Stimulated activated CD8-positive, alpha-beta memory T cell treated with anti-CD3 and anti-CD28 coated beads, Interleukin-4, amount 100 ng/mL, for 1 hour (primary cell): Measurements from ENCODE around the gene CHN1.

Experiments used
- DNase-seq, 2 donors: peaks; one replicate each; pipeline ENCODE4 v3.0.0-alpha.2; 2020; ENCODE audit warnings: low read depth in 2 of 2, low spot score in 1 of 2

The CHN1 gene, protein sequence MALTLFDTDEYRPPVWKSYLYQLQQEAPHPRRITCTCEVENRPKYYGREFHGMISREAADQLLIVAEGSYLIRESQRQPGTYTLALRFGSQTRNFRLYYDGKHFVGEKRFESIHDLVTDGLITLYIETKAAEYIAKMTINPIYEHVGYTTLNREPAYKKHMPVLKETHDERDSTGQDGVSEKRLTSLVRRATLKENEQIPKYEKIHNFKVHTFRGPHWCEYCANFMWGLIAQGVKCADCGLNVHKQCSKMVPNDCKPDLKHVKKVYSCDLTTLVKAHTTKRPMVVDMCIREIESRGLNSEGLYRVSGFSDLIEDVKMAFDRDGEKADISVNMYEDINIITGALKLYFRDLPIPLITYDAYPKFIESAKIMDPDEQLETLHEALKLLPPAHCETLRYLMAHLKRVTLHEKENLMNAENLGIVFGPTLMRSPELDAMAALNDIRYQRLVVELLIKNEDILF

DNA sequence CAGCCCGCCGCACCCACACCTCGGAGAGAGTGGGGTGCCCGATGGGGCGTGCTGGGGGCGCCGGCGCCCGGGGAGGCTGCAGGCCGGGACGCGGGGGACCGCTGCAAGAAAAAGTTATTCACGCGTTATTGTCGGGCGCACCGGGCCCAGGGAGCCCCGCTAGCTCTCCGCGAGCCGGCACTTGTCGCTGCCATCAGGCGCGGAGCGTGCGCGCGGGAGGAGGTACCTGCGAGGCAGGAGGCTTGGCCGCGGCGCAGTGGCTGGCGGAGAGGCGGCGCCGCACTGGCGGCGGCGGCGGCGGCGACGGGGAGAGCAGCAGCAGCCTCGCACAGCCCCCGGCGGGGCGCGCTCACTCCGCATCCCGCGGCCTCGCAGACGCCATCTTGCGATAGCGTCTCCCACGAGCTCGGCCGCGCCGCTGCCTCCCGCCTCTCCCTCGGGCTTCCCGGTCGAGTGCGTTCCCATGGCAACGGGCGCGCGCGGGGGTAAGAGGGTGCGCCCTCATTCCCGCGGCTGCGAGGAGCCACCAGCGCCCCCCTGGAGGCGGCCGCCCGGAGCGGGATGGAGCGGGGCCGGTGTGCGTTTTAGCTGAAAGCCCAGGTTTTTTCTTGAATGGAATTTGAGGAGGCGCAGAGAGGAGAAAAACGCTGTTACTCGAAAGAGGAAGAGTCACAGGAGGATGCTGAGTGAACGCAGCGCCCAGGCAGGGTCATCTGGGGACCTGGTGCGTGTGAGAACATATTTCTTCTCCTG is at the start of gene CHN1:
Gene CHN1, minus strand, starts transcription at position 402 of the 753 bp plus-strand sequence. CDS start 469 bp downstream, outside the sequence.
- DNase-seq = peak; percentile 9 to 23

DNA sequence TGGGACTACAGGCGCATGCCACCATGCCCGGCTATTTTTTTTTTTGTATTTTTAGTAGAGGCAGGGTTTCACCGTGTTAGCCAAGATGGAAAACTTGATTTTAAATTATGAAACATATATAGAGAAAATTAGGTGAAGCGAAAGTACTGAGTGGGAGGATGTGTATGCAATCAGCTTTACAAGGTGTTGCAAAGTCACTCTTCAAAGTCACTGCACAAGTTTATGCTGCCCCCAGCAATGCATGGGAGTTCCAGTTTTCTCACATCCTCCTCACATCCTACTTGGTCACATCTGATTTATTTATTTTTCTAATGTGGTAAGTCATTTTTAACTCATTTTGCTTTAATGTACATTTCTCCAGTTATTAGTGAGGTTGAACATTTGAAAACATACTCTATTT is 49.2 kb upstream of the CHN1 start:
- no peak for DNase-seq

DNA sequence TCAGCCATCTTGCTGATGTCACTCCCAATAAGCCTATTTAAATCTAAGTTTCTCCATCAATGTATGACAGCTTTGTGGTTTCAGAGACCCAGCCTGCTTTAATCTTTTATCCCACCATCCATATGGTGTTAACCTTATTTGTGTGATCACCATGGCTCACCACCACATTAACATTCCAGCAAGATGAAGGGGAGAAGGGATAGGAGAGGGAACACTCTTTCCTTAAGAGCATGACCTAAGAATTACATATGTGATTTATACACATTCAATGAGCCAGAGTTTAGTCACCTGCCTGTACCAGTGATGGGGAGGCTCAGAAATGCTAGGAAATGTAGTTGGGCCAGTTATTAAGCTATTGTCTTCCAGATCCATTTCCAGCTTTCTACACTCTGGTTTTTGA is 44.5 kb upstream of the CHN1 start:
- no peak for DNase-seq

DNA sequence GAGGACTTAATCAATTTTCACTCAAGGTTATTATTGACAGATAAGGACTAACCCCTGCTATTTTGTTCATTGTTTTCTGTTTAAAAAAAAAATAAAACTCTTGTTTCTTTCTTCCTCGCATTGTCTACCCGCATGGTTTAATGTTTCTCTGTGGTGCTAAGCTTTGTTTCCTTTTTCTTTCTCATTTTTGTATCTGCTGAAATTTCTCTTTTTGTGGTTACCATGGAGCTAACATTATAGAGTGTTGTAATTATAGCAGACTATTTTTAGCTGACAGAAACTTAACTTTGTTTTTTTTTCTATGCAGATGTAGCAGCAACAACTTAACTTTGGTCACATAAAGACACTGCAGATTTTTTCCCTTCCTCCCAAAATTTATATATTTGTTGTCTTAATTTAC is 43.1 kb upstream of the CHN1 start:
- DNase-seq = no peak

DNA sequence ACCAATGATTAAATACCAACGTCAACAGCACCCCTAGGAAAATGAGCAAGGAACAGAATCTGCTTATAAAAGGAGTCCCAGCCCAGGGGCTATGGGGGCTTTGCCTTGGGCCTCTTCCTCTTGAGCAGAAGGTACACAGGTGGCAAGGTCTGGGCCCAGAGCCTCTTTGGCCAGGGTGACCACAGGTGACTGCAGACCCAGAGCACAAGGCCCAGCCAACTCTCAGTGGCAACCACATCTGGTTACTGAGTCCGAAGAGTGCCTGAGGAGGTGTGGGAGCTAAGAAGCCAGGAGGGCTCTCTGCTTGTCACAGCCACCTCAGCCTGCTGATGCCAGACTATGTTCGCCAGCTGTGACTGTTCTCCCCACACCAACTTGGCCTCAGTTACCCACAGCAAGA is 34.3 kb upstream of the CHN1 start:
- no peak for DNase-seq

DNA sequence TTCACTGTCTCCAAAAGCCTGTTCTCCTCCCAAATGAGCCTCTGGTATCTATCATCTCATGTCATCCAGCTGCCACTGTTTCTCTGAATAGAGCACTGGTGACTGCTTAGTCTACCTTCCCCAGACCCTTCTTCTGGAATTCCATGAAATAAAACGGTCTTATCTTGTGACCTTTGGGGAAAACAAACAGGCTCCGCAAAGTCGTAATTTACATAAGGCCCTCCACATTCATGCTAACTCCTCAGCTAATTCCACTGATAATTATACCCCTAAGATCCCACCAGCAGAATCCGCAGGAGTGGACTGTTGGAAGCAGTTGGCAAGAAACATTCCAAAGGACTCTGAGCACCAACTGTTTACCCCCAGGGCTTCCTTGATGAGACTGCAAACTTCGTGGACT is 33.9 kb upstream of the CHN1 start:
- no peak for DNase-seq

DNA sequence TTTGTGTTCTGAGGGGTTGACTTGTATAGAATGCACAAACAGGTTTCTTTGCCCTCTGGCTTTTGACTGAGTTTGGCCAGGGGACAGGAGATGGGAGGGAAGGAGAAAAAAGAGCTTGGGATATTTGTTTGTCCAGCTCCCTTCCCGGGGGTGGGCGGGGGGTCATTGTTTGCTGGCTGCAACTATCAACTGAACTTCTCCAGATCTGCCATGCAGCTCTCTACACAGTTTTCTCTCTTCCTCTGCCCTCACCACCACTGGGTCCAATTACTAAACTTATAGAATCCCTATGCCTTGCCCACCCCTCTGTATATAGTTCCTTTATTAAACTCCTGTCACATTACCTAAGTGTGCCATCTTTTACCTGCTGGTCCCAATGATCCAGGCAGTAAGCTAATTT is 32.8 kb upstream of the CHN1 start:
- DNase-seq = no peak

DNA sequence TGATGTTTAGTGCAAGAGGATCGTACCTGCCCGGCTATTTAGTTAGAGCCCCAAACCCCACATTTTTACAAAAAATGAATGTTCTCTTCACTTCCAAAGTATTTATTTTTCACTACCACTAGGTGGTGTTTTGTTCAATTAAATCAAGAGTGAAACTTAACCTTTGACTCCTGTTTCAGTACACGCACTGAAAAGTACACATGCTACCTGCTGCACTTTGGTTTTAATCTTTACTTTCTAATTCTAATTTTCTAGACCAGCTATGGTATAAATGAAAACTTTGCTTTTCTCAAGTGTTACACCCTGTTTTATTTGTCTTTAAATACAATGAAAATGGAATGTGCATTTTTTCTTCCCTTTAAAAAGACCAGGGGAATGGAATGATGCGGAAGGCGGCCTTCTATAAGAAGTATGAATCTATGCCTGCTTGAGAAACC is 31.4 kb upstream of the CHN1 start:
- no peak for DNase-seq

DNA sequence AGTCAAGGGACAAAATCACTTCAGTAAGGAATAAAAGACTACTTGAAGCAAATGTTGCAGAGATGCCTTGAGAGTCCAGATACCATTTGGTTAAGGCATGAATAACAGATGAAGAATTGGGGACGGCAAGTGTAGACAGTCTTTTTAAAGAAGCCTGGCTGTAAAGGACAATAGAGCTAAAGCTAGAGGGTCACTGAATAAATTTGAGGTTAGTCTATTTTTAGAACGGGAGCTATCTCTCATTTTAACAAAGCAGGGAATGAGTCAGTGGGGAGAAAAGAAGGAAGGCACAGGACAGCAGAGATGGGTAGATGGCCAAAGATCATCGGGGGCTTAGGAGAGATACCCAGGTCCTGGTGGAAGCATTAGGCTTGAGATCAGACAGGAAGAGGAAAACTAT is 30.6 kb upstream of the CHN1 start:
- no peak for DNase-seq

DNA sequence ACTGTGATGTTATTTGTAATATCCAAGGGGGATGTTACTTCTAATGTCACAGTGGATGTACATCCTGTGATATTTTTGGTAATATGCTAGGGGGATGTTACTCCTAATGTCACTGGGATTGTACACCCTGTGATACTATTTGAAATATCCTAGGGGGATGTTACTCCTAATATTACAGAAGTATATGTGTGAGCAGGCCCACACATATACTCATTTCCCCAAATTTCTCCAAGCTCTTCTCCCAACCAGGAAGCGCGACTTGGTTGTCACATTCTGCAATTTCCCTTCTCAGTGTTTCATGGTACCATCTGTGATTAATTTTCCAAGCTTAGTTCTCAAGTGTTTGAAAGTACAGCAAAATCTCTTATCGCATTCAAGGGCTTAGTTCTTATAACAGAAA is 29.5 kb upstream of the CHN1 start:
- no peak for DNase-seq

DNA sequence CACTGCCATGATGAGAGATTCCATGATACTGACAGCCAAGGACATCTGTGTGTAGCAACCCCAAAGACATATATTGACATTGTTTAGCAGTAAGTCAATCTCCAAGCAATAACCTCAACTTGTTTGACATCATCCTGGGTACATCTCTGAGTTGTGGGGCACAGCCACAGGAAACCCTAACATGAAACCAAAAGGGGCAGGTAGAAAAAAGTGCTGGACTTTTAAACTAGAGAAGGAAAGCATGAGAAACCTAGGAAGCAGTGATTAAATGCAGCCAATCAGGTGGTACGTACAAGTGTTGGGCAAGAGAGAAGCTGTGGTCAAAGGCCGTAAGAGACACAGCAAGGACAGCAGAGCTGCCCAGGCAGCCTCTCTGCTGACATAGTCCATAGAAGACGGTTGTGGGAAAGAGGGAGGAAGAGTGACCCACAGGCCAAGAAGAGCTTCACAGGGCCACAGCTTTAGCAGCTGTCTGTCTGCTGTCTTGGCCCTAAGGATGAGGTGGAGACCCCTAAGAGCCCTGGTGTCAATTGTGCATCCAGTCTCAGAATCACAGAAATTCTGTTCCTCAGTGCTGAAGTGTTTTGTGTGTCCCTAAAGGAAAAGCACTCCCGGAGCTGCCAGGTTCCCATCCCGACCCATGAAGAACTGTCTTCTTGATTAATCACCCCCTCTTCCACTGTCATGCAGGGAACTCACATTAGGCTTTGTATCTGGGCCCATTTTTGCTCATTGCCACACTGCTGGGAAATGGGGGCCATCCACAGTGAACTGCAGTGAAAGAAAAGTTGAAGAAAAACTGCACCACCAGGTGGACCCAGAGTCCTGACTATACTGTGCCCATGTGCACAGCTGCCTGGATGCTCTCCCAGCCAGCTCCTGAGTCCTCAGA is 25.4 kb upstream of the CHN1 start:
- no peak for DNase-seq

DNA sequence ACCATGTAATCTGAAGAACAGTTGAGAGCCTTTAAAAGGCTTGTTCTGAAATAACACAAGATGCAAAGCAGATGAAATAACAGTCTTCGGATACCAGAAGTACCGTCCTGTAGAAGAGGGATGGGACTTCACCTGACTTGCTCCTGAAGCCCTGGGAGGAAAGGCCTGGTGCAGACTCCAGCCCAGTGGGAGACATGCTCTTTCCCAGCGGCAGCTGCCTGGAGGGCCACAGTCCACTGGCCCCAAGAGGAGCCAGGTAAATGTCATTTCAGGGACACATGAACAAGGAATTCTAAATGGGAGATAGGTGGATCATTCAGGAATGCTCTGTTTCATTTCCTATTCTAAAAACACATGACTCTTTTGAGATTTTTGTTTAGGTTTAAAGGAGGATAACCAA is 22.6 kb upstream of the CHN1 start:
- no peak for DNase-seq

DNA sequence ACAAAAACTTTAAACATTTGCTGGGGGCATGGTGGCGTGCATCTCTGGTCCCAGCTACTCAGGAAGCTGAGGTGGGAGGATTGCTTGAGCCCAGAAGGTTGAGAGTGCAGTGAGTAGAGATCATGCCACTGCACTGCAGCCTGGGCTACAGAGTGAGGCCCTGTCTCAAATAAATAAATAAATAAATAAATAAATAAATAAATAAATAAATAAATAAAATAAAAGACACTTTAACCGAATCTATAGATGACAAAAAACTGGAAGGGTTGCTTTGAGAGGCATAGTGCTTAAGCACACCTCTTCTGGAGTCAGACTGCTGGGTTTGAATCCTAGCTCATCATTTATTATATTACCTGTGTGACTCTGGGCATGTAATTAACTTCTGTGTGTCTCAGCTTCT is 21.2 kb upstream of the CHN1 start:
- no peak for DNase-seq

DNA sequence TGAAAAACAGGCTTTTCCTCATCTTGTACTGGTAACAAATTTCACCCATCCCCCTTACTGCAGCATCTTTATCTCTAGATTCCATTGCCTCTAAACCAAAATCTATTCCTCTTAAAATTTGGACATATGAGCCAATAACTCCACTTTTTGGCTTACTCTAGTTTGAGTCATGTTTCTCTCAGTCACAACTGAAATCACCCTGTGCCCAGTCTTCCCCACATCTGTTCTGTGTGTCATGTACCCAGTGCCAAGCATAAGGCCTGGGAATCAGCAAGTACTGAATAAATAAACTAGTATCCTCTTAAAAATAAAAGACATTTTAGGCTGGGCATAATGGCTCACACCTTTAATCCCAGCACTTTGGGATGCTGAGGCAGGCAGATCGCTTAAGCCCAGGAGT is 20.8 kb upstream of the CHN1 start:
- no peak for DNase-seq

DNA sequence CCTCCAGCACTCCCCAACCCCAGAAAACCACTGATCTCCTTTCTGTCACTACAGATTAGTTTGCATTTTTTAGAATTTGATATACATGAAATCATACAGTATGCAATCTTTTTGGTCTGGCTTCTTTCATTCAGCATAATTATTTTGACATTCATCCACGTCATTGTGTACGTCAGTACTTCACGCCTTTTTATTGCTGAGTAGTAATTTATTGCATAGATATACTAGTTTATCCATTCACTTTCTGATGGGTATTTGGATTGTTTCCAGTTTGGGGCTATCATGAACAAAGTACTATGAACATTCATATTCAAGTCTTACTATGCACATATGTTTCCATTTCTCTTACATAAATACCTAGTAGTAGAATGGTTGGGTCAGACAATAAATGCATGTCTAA is 20.1 kb upstream of the CHN1 start:
- no peak for DNase-seq

DNA sequence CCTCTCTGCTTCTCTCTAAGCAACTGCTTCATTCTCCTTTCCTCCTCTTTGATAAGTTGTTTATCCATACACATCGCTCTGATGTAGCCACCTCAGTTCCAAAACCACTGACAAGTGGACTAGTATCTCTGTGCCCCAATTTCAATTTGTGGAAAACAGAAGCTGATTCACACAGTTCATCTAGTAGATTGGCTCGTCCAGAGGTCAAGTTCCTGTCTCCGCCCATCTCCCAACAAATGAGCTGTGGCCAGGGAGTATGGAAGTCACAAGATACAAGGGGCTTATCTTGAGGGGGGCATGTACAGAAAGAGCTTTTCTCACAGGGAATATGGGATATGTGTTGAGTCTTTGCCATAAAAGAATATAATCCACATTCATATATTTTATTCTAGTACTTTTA is 17.7 kb upstream of the CHN1 start:
- no peak for DNase-seq

DNA sequence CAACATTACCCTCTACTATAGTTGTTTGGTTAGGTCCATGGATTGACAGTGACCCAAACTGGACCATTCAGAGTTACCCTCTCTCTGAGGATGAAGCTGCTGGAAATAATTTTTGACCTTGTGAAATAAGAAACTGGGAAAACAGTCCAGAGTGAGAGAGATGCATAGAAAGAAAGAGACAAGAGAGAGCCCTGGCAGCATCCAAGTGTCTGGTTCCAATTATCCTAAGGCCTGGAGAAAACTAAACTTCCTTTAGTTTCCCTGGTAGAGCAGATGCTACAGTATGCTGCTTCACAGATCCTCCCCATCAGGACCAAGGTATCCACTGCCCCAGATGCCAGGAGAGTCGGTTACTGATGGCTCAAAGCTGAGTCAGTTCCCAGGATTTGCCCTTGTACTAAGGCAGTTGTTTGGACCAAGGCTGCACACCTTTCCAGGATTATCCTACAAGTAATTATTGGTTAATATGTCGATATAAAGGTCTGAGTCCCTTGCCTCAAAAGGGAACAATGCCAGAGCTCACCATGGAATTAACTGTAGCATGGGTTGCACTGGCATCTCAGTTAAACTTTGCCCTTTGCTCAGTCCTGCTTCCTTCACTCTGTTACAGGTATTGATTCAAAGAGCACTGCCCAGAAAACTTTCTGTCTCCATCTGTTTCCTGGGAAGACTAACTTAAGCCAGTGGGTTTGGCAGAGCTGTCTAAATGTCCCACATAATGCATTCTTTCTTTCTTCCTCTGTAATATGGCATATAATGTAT is 14.6 kb upstream of the CHN1 start:
- DNase-seq = no peak

DNA sequence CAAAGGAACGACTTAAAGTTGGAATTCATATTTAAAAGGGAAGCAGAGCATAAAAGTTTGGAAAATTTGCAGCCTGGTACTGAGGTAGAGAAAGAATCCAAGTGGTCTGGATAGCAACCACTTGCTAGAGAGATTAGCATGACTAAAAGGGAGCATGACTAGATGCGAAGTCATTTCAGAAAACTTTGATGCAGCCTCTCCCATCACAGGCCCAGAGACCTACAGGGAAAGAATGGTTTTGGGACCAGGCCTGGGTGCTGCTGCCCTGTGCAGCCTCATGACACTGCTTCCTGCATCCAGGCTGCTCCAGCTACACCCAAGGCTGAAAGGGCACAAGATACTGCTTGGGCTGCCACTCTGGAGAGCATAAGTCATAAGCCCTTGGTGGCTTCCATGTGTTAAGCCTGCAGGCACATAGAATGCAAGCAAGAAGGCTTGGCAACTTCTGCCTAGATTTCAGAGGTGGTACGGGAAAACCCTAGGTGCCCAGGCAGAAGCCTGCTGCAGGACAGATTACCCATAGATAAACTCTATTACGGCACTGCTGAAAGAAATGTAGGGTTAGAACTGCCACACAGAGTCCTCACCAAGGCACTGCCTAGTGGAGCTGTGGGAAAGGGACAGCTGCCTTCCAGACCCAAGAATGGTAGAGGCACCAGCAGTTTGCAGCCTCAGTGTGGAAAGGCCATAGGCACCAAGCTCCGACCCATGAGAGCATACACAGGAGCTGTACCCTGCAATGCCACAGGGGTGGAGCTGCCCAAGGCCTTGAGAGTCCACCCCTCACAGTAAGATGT is 12.6 kb upstream of the CHN1 start:
- DNase-seq = no peak

DNA sequence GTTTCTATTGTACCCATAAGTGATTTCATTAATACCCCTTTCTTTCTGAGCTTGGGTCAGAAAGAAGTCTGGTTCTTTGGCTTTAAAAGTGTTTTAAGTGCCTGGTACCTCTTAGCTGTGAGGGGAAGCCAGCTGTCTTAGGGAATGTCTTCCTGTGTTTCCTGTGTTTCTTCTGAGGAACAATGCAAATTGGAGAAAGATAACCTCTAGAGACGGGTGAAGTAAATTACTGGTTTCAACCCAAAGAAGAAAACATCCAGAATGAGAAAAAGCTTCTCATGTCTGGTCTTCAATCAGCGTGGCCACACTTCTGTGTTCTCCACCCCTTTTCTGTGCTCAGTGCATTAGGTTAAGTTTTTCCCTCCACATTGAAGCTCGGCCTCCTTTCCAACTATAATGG is 10.2 kb upstream of the CHN1 start:
- no peak for DNase-seq

DNA sequence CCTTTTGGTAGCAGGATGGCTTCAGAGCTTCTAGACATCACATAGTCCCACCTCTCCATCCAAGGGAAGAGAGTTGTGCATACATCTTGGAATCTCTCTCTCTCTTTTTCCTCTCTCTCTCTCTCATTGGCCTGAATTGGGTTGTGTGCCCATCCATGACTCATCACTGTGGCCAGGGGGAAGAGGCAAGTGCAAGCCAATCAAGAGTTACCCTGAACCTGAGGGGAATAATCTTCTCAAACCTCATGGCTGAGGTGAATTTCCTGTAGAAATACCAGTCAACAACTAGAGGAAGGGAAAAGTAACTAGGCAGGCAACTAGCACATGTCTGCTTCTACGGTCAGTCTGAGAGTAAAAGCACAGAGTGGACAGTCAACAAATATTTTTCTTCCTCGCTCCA is 7.3 kb upstream of the CHN1 start:
- no peak for DNase-seq
